ENCODE results near the gene ZNF462.

DNA sequence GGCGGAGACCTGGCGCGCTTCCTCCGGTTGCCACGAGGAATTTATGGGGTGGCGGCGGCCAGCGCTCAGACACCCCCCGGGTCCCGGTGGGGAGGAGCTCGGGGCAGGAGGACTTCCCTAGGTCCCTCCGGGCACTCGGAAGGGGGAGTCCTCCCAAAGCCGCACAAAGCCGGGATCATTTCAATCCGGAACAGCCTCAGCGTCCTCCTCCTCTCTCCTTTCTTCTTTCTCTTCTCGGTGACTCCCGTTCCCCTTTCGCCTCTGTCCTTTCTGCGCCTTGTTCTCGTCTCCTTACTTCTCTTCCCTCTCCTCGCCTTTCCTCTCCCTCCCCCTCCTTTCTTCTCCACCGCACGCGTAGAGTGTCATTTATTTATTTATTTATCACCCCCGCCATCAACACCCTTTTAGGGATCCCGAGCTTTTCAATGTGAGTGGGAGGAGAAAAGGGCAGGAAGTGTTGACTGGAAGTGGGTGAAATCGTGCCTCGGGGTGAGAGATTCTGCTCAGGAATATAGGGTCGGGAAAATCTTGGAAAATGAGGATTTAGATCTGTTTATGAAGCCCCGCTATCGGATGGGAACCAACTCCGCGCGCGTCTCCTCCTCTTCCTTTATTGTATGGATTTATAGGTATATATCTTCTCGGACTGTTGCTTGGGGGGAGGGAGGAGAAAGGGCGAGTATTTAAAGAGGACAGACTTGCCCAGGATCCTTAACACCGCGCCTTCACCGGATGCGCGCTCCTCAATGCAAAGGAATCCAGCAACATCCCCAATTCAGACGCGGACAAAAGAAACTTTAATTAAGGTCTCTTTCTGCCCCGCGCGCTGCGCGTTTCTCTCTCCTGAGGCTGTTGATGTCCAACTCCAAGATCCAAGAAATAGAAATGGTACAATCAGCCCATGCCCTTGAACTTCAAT lies 2.0 kb upstream of the ZNF462 start:
- TF ChIP-seq, protein P1, sequence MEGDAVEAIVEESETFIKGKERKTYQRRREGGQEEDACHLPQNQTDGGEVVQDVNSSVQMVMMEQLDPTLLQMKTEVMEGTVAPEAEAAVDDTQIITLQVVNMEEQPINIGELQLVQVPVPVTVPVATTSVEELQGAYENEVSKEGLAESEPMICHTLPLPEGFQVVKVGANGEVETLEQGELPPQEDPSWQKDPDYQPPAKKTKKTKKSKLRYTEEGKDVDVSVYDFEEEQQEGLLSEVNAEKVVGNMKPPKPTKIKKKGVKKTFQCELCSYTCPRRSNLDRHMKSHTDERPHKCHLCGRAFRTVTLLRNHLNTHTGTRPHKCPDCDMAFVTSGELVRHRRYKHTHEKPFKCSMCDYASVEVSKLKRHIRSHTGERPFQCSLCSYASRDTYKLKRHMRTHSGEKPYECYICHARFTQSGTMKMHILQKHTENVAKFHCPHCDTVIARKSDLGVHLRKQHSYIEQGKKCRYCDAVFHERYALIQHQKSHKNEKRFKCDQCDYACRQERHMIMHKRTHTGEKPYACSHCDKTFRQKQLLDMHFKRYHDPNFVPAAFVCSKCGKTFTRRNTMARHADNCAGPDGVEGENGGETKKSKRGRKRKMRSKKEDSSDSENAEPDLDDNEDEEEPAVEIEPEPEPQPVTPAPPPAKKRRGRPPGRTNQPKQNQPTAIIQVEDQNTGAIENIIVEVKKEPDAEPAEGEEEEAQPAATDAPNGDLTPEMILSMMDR (CRISPR knock-in tag; IDR thresholded peaks at IDR 0.05) = no peak
- TF ChIP-seq ARNT (IDR thresholded peaks at IDR 0.05) (no peak), EEA1 (CRISPR knock-in tag; IDR thresholded peaks at IDR 0.05; ENCODE audit: borderline replicate concordance) (no peak), ZNF274 (CRISPR knock-in tag; IDR thresholded peaks at IDR 0.05) (no peak), RFXANK (CRISPR knock-in tag; IDR thresholded peaks at IDR 0.05) (no peak), EP300 (IDR thresholded peaks at IDR 0.05; ENCODE audit: low read depth in 2 of 2, low read length in 2 of 2) (no peak), EP300 (CRISPR knock-in tag; IDR thresholded peaks at IDR 0.05; ENCODE audit: borderline replicate concordance) (no peak), ZNF792 (CRISPR knock-in tag; IDR thresholded peaks at IDR 0.05) (no peak)
